HepG2 (cell line): ENCODE results near the gene KLHDC8B.

Experiments
- CEBPB ChIP-seq: IDR thresholded peaks from 2 replicates; pipeline ENCODE4 v1.6.1; 2011; ENCODE audit warnings: low read depth, low read length, improper control_type of control experiment, borderline replicate concordance
- CTCF ChIP-seq: sonication (generic); formaldehyde crosslinking; IDR thresholded peaks from 2 replicates; pipeline ENCODE4 v1.5.0; 2020; ENCODE audit warnings: mild to moderate bottlenecking, missing genetic modification reagents, moderate library complexity
- E2F1 ChIP-seq: sonication (generic); formaldehyde crosslinking; IDR thresholded peaks from 2 replicates; pipeline ENCODE4 v1.5.0; 2020; ENCODE audit warnings: missing genetic modification reagents
- ETS1 ChIP-seq: sonication (generic); formaldehyde crosslinking; IDR thresholded peaks from 2 replicates; pipeline ENCODE4 v1.4.0; 2020; ENCODE audit warnings: missing genetic modification reagents
- IKZF1 ChIP-seq: fragments of 450-650 bp; IDR thresholded peaks from 2 replicates; pipeline ENCODE4 v1.7.1; 2016
- JUN ChIP-seq: sonication (generic); formaldehyde crosslinking; IDR thresholded peaks from 2 replicates; pipeline ENCODE4 v1.4.0; 2020; ENCODE audit warnings: mild to moderate bottlenecking, missing genetic modification reagents
- MAFK ChIP-seq, 2 experiments: IDR thresholded peaks in 1 of 2; conservative IDR thresholded peaks in 1 of 2; 2 replicates each; pipeline ENCODE4 v1.6.1; 2011; ENCODE audit warnings: improper control_type of control experiment in 2 of 2, low read length in 2 of 2
- MEIS1 ChIP-seq: sonication (generic); formaldehyde crosslinking; IDR thresholded peaks from 2 replicates; pipeline ENCODE4 v1.9.0; 2021; ENCODE audit warnings: mild to moderate bottlenecking, missing genetic modification reagents, moderate library complexity, borderline replicate concordance
- MIER2 ChIP-seq: IDR thresholded peaks from 2 replicates; pipeline ENCODE4 v1.6.1; 2016; ENCODE audit warnings: missing biosample characterization, missing genetic modification reagents
- NCOA5 ChIP-seq: sonication (generic); formaldehyde crosslinking; IDR thresholded peaks from 2 replicates; pipeline ENCODE4 v1.4.0; 2020; ENCODE audit warnings: missing genetic modification reagents
- POLR2AphosphoS2 ChIP-seq: IDR thresholded peaks from 2 replicates; pipeline ENCODE4 v1.6.1; 2011; ENCODE audit warnings: low read depth, low read length, improper control_type of control experiment
- RORA ChIP-seq: sonication (generic); formaldehyde crosslinking; IDR thresholded peaks from 2 replicates; pipeline ENCODE4 v1.5.0; 2020; ENCODE audit warnings: mild to moderate bottlenecking, missing genetic modification reagents, moderate library complexity
- ZNF574 ChIP-seq: sonication (generic); formaldehyde crosslinking; IDR thresholded peaks from 2 replicates; pipeline ENCODE4 v1.4.0; 2020; ENCODE audit warnings: missing genetic modification reagents

GRCh38 chr3:49164983-49165720, 6.2 kb upstream of the KLHDC8B start:
- TF ChIP-seq IKZF1 (no peak), ZNF574 (no peak), NCOA5 (CRISPR knock-in tag) (no peak), CTCF (CRISPR knock-in tag) (no peak), MAFK (conservative IDR thresholded peaks at IDR 0.05 in 1 of 2, IDR thresholded peaks at IDR 0.05 in 1 of 2; ENCODE audit: low read length in 2 of 2) (no peak), MIER2 (no peak), ETS1 (CRISPR knock-in tag) (no peak), E2F1 (CRISPR knock-in tag) (no peak), CEBPB (no peak), RORA (CRISPR knock-in tag) (no peak), MEIS1 (CRISPR knock-in tag) (no peak), JUN (no peak), POLR2AphosphoS2 (no peak)
